Left lung (tissue), 10 donors: Measurements from ENCODE around the gene AMBP. TPM values are rescaled to one million over a fixed set of nuclear protein-coding genes. Genes with fewer than 3 reads are reported as not detected.

Source experiments
- ATAC-seq: fragments of 200-7000 bp; cut with Tn5 transposase; one replicate; pipeline ENCODE4 v1.9.1; 2020; ENCODE audit warnings: moderate library complexity
- DNase-seq, 4 donors: peaks; one replicate each; pipeline ENCODE4 v3.0.0-alpha.2; 2013 to 2020
- H3K27ac ChIP-seq, 2 donors: fragments of 200-600 bp; sonication (generic) in 1 of 2; one replicate each; pipeline versions ENCODE4 v1.5.0 to v1.8.0; 2020 to 2021
- H3K27me3 ChIP-seq, 2 donors: fragments of 200-600 bp; sonication (generic) in 1 of 2; one replicate each; pipeline versions ENCODE4 v1.5.0 to v1.8.0; 2020 to 2021
- H3K36me3 ChIP-seq, 2 donors: fragments of 200-600 bp; sonication (generic) in 1 of 2; one replicate each; pipeline versions ENCODE4 v1.5.0 to v1.8.0; 2020 to 2021
- H3K4me1 ChIP-seq, 2 donors: fragments of 200-600 bp; one replicate each; pipeline ENCODE4 v1.8.0; 2021
- H3K4me3 ChIP-seq, 2 donors: fragments of 200-600 bp; sonication (generic) in 1 of 2; one replicate each; pipeline versions ENCODE4 v1.5.0 to v1.8.0; 2020 to 2021; ENCODE audit warnings: mild to moderate bottlenecking in 1 of 2
- H3K9me3 ChIP-seq, 2 donors: fragments of 200-600 bp; sonication (generic) in 1 of 2; one replicate each; pipeline versions ENCODE4 v1.5.0 to v1.8.0; 2020 to 2021
- intact Hi-C, 2 donors: fragments of 100-400 bp; cut with DNase I; formaldehyde crosslinking; loops; one replicate each; pipeline versions ENCODE4 v1.11.2 to v1.14.2; 2022
- polyA plus RNA-seq, 6 donors: library from polyadenylated mRNA; unstranded; fragments of 120-200 nt; gene quantifications; one replicate each; pipeline ENCODE4 v1.2.1, GENCODE V29; 2013; ENCODE audit not compliant: insufficient read length in 6 of 6
- total RNA-seq, 2 donors: library from RNA; stranded (reverse); fragmentation: NEBNext Ultra II Directional; extraction: Animal tissue kit (Norgen Biotek cat#: 25700); gene quantifications; one replicate each; pipeline ENCODE4 v1.2.1, GENCODE V29; 2021
- TF ChIP-seq, protein P1 (sequence below), 2 donors: fragments of 200-600 bp; sonication (generic) in 1 of 2; IDR thresholded peaks; one replicate each; pipeline versions ENCODE4 v1.5.0 to v1.8.0; 2021; ENCODE audit warnings: antibody characterized with exemption in 2 of 2
- donor health status: DM: no; HTN: yes; CAD: no.
- donor health status: DM: no; HTN: no; CAD: no.

AMBP gene
- total and polyA plus RNA-seq, 8 donors = 1.2 to 5.5 (median 2.5) TPM; not detected in 1

GRCh38 chr9:114061292-114061691, 16.8 kb downstream of the AMBP start:
- TF ChIP-seq, protein P1, sequence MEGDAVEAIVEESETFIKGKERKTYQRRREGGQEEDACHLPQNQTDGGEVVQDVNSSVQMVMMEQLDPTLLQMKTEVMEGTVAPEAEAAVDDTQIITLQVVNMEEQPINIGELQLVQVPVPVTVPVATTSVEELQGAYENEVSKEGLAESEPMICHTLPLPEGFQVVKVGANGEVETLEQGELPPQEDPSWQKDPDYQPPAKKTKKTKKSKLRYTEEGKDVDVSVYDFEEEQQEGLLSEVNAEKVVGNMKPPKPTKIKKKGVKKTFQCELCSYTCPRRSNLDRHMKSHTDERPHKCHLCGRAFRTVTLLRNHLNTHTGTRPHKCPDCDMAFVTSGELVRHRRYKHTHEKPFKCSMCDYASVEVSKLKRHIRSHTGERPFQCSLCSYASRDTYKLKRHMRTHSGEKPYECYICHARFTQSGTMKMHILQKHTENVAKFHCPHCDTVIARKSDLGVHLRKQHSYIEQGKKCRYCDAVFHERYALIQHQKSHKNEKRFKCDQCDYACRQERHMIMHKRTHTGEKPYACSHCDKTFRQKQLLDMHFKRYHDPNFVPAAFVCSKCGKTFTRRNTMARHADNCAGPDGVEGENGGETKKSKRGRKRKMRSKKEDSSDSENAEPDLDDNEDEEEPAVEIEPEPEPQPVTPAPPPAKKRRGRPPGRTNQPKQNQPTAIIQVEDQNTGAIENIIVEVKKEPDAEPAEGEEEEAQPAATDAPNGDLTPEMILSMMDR (IDR thresholded peaks at IDR 0.05) = no peak

DNA sequence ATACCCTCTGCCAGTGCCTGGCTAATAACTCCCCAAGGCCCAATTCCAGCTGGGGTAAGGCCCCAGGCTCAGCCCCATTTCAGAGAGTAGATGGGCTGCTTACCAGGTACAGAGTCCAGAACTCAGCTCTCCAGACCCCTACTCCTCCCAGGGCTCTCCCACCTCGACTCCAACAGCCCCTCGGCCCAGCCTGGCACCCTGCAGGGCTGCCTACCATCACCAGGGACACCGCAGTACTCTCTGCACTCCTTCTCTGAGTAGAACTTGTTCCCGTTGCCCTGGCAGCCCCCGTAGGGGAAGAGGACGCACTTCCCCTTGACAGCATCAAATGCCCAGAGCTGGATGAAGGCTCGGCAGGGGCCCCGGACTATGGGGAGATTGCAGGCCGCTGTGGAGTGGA, 17.4 kb downstream of the AMBP start:
- H3K36me3 ChIP-seq = no peaks in the 10 kb centered on the region
- H3K4me3 ChIP-seq = no peak overlapping the region
- intact Hi-C loops = no loop called here
- peaks cover 0 to 1% of the 10 kb centered on the region in 2 donors for H3K27me3 ChIP-seq
- TF ChIP-seq, protein P1 (IDR thresholded peaks at IDR 0.05) = no peak
- ATAC-seq = no peak
- H3K4me1 ChIP-seq = no peaks in the 10 kb centered on the region
- H3K9me3 ChIP-seq = no peaks in the 10 kb centered on the region
- no peak overlapping the region for H3K27ac ChIP-seq
- DNase-seq = no peak

More at GRCh38 chr9:114061292-114061691, 16.8 kb downstream of the AMBP start:
- Histone ChIP-seq H3K36me3 (no peaks in the 10 kb centered on the region), H3K4me1 (no peaks in the 10 kb centered on the region), H3K9me3 (no peaks in the 10 kb centered on the region), H3K27ac (no peak overlapping the region), H3K27me3 (peaks cover 0 to 4% of the 10 kb centered on the region in 2 donors), H3K4me3 (no peak overlapping the region)
- DNase-seq (no peak), ATAC-seq (no peak)
- intact Hi-C loops = no loop called here

GRCh38 chr9:114060070-114060469, 18.0 kb downstream of the AMBP start:
- no peak for DNase-seq
- H3K27me3 ChIP-seq = no peaks in the 10 kb centered on the region
- no peak for ATAC-seq
- H3K4me1 ChIP-seq = no peaks in the 10 kb centered on the region
- no peak overlapping the region for H3K27ac ChIP-seq
- H3K36me3 ChIP-seq = no peaks in the 10 kb centered on the region
- no peak overlapping the region for H3K4me3 ChIP-seq
- no peaks in the 10 kb centered on the region for H3K9me3 ChIP-seq
- TF ChIP-seq, protein P1 (IDR thresholded peaks at IDR 0.05) = no peak
- intact Hi-C loops = no loop called here

GRCh38 chr9:114059047-114059803, 18.9 kb downstream of the AMBP start:
- ATAC-seq = no peak

DNA sequence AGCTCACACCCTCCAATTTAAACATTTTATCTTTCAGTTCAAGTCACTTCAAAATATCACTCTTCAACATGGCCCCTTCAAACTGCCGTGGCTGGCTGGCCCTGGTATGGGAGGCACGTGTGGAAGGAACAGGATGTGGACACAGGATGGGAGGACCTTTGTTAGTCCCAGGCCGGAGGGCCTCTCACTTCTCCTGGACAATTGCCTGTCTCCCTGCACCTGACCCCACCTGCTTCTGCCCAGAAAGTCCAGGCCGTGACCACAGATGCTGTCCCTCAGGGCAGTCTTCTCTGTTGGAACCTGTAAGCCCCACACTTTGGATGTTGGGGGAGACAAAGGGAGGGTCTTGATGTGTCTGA, 19.4 kb downstream of the AMBP start:
- ATAC-seq = no peak
- Histone ChIP-seq H3K36me3 (no peaks in the 10 kb centered on the region), H3K4me1 (no peaks in the 10 kb centered on the region), H3K9me3 (no peaks in the 10 kb centered on the region), H3K27me3 (no peaks in the 10 kb centered on the region), H3K4me3 (no peak overlapping the region), H3K27ac (no peak overlapping the region)
- TF ChIP-seq, protein P1 (IDR thresholded peaks at IDR 0.05) = no peak
- intact Hi-C loops = no loop called here
- DNase-seq = no peak

More at GRCh38 chr9:114059047-114059803, 18.9 kb downstream of the AMBP start:
- Histone ChIP-seq H3K27ac (no peak overlapping the region), H3K27me3 (no peaks in the 10 kb centered on the region), H3K36me3 (no peaks in the 10 kb centered on the region), H3K9me3 (no peaks in the 10 kb centered on the region), H3K4me1 (no peaks in the 10 kb centered on the region), H3K4me3 (no peak overlapping the region)
- no peak for DNase-seq
- intact Hi-C loops = no loop called here
- TF ChIP-seq, protein P1 (IDR thresholded peaks at IDR 0.05) = no peak
